HFFc6 (cell line): ENCODE results near the gene RPP38. TPM values are rescaled to one million over a fixed set of nuclear protein-coding genes. Genes with fewer than 3 reads are reported as not detected.

Experiments used
- DNase-seq: peaks from one replicate; pipeline ENCODE4 v3.0.0-alpha.2; 2018
- H3K27ac Mint-ChIP-seq: 2 replicates; pipeline ENCODE4 v1.8.0; 2020; ENCODE audit warnings: mild to moderate bottlenecking, mixed read lengths
- H3K27me3 Mint-ChIP-seq: 2 replicates; pipeline ENCODE4 v1.8.0; 2021; ENCODE audit warnings: mild to moderate bottlenecking, moderate library complexity, mixed read lengths; ENCODE audit not compliant: insufficient read depth
- H3K36me3 Mint-ChIP-seq: 2 replicates; pipeline ENCODE4 v1.8.0; 2021; ENCODE audit warnings: low read depth, mixed read lengths
- H3K4me1 Mint-ChIP-seq: 2 replicates; pipeline ENCODE4 v1.8.0; 2020; ENCODE audit warnings: low read depth, mixed read lengths
- H3K4me3 Mint-ChIP-seq: 2 replicates; pipeline ENCODE4 v1.8.0; 2020; ENCODE audit warnings: mild to moderate bottlenecking, moderate library complexity, mixed read lengths
- H3K9me3 Mint-ChIP-seq: 2 replicates; pipeline ENCODE4 v1.8.0; 2020; ENCODE audit warnings: mild to moderate bottlenecking, mixed read lengths
- CTCF ChIP-seq: fragments of 200-600 bp; sonication (generic); IDR thresholded peaks from 2 replicates; pipeline ENCODE4 v1.5.0; 2021; ENCODE audit warnings: antibody characterized with exemption, mild to moderate bottlenecking
- long read RNA-seq: library from polyadenylated mRNA; unstranded; transcript quantifications from one replicate; pipeline ENCODE4 v2.0.0, GENCODE V29; 2019
- total RNA-seq, 6 experiments: library from RNA; stranded (reverse); fragmentation: NEBNext Ultra II Directional; extraction: Animal tissue kit (Norgen Biotek cat#: 25700); gene quantifications; 2 replicates in 1 of 6; 3 replicates in 5 of 6; pipeline ENCODE4 v1.2.3, GENCODE V29; 2021

RPP38 gene
- 10 to 100 TPM; 10.8 to 14.2 (median 11.4) TPM for total RNA-seq
- long read RNA-seq, transcript RPP38-203 (2 exons, 1,030 nt) = major isoform, 8 of 24 reads
- long read RNA-seq, partial matches to known transcripts = 3 of 24 reads
- long read RNA-seq, other reads (novel, unspliced or antisense) = 4 of 24 reads

DNA sequence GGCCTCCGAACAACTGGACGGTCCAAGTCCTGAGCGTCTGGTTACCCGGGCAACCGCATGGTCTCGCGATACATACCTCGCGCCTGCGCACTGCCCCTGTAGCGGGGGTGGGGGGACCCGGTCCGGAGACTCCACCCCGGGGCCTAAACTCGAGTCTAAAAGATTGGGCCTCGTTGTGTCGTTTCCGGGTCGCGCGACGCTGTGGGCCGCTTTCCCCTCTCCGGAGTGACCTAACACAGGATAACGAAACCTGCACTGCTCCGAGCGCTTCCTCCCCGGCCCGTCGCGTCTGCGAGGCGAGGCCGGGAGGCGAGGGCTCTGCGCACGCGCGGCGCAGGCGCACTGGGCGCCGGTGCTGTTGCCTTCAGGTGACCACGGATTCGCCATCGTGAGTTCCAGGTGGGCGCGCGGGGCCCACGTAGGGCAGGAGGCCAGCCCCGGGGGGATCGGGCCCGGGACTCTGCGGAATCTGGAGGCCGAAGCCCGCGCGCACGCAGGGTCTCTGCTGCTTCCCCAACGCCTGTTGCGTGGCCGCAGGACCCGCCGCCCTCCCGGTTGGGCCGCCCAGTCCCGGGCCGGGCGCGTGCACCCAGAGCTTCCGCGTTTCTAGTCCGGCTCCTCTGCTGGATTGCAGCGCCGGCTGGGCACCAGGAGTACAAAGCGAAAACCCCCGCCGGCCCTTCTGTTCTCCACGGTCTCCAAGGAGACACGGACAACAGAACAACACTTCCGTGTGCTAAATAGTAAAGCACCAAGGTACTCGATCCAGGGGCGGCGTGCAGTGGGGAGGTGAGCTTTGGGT, at the start of gene RPP38:
TSS of gene RPP38 (plus strand) at position 345 of the 802 bp plus-strand sequence. CDS start 5,960 bp downstream, outside the sequence.
- no peak for TF ChIP-seq CTCF
- Mint-ChIP-seq H3K36me3 (peaks cover 19% of the 10 kb centered on the region), H3K4me1 (peaks cover 21% of the 10 kb centered on the region), H3K9me3 (peaks cover 4% of the 10 kb centered on the region; the same call in 1 of the 2 replicates), H3K4me3 (peak within 1 kb of the TSS; percentile 99), H3K27ac (peak within 1 kb of the TSS; percentile 99), H3K27me3 (peaks cover 13% of the 10 kb centered on the region)
- peak; percentile 93 for DNase-seq

- no peaks in the 10 kb centered on the region for H3K9me3 Mint-ChIP-seq
- H3K36me3 Mint-ChIP-seq = no peaks in the 10 kb centered on the region
- H3K27ac Mint-ChIP-seq = no peak overlapping the region
- DNase-seq = no peak
- no peak for TF ChIP-seq CTCF
- peaks cover 17% of the 10 kb centered on the region for H3K27me3 Mint-ChIP-seq
- no peak overlapping the region for H3K4me3 Mint-ChIP-seq
- H3K4me1 Mint-ChIP-seq = peaks cover 9% of the 10 kb centered on the region
Observed at GRCh38 chr10:15049533-15049932, 47.6 kb upstream of the RPP38 start.

GRCh38 chr10:15052121-15052520, 45.0 kb upstream of the RPP38 start:
- Mint-ChIP-seq H3K4me3 (no peak overlapping the region), H3K4me1 (peaks cover 1% of the 10 kb centered on the region), H3K27me3 (peaks cover 13% of the 10 kb centered on the region), H3K27ac (no peak overlapping the region), H3K36me3 (no peaks in the 10 kb centered on the region), H3K9me3 (no peaks in the 10 kb centered on the region)
- TF ChIP-seq CTCF = no peak
- no peak for DNase-seq

- no peak overlapping the region for H3K4me3 Mint-ChIP-seq
- no peaks in the 10 kb centered on the region for H3K9me3 Mint-ChIP-seq
- H3K4me1 Mint-ChIP-seq = no peaks in the 10 kb centered on the region
- TF ChIP-seq CTCF = no peak
- H3K27ac Mint-ChIP-seq = no peak overlapping the region
- H3K36me3 Mint-ChIP-seq = no peaks in the 10 kb centered on the region
- peaks cover 13% of the 10 kb centered on the region for H3K27me3 Mint-ChIP-seq
- DNase-seq = no peak
Observed at GRCh38 chr10:15053061-15053460, 44.1 kb upstream of the RPP38 start.

DNA sequence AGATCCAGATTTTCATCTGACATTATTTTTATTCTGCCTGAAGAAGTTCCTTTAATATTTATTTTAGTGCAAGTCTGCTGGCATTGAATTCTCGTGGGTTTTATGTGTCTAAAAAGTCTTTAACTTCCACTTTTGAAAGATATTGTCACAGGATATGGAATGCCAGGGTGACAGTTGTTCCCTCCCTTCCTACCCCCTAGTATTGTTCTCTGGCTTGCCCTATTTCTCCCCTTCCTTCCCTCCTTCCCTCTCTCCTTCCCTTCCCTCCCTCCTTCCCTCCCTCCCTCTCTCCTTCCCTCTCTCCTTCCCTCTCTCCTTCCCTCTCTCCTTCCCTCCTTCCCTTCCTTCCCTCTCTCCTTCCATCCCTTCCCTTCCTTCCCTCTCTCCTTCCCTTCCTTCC, 38.5 kb upstream of the RPP38 start:
- Mint-ChIP-seq H3K36me3 (peaks cover 12% of the 10 kb centered on the region), H3K27ac (no peak overlapping the region), H3K27me3 (peaks cover 6% of the 10 kb centered on the region), H3K4me1 (no peaks in the 10 kb centered on the region), H3K9me3 (peaks cover 12% of the 10 kb centered on the region), H3K4me3 (no peak overlapping the region)
- no peak for TF ChIP-seq CTCF
- no peak for DNase-seq
